Erythroblast (primary cell): Measurements from ENCODE around the gene SPOCK1.

Source experiments
- GATA1 ChIP-seq: IDR thresholded peaks from 2 replicates; pipeline ENCODE4 v1.6.1; 2011; ENCODE audit warnings: low read depth, mild to moderate bottlenecking, control low read depth, low read length, moderate library complexity
- POLR2A ChIP-seq: IDR thresholded peaks from 2 replicates; pipeline ENCODE4 v1.6.1; 2011; ENCODE audit warnings: mild to moderate bottlenecking, low read length

- TF ChIP-seq POLR2A = no peak
- TF ChIP-seq GATA1 = no peak
Measured at GRCh38 chr5:137016783-137017324, 482.3 kb downstream of the SPOCK1 start.
